T-cell (primary cell): ENCODE measurements around the gene HDAC8. TPM values are rescaled to one million over a fixed set of nuclear protein-coding genes. Genes with fewer than 3 reads are reported as not detected.
"Not testable (repeated sequence)": the region's sequence is repeated elsewhere in the genome, so short reads cannot be mapped to it uniquely, and the experiment has no call there.

Source experiments
- ATAC-seq, 4 experiments: fragments of 200-7000 bp in 3 of 4; fragments of 150-1000 bp in 1 of 4; cut with Tn5 transposase; replicated peaks in 1 of 4; 1 replicate in 3 of 4; 2 replicates in 1 of 4; pipeline ENCODE4 v1.10.0; 2021; ENCODE audit warnings: moderate library complexity in 3 of 4, mild to moderate bottlenecking in 2 of 4, moderate number of reproducible peaks in 1 of 4
- CTCF ChIA-PET, 2 donors: fragments of 300-600 bp; sonication (Branson Sonifier 250); formaldehyde crosslinking; loops; one replicate each; lab custom pipeline; 2022; ENCODE audit warnings: antibody characterized with exemption in 2 of 2; lab: Charles Lee
- POLR2A ChIA-PET, 2 donors: fragments of 300-600 bp; sonication (Branson Sonifier 250); formaldehyde crosslinking; loops; one replicate each; lab custom pipeline; 2022; ENCODE audit warnings: antibody characterized with exemption in 2 of 2; lab: Charles Lee
- DNase-seq, 35 experiments: peaks; one replicate each; pipeline versions ENCODE4 v3.0.0 to v3.0.0-alpha.2; 2013 to 2023
- H3K27ac ChIP-seq: one replicate; pipeline ENCODE4 v1.5.1; 2013; ENCODE audit warnings: low read length
- H3K27me3 ChIP-seq, 2 experiments: replicated peaks in 1 of 2; 1 replicate in 1 of 2; 2 replicates in 1 of 2; pipeline versions ENCODE4 v1.6.1 to v1.7.0; 2013; ENCODE audit warnings: low read length in 1 of 2, mixed read lengths in 1 of 2; ENCODE audit not compliant: control insufficient read depth in 2 of 2, insufficient read depth in 2 of 2; ENCODE audit errors: extremely low read depth in 1 of 2
- H3K36me3 ChIP-seq, 2 donors: 1 replicate in 1 of 2; 2 replicates in 1 of 2; pipeline versions ENCODE4 v1.6.1 to v1.7.0; 2013; ENCODE audit warnings: low read length in 1 of 2; ENCODE audit not compliant: control insufficient read depth in 2 of 2, insufficient read depth in 1 of 2; ENCODE audit errors: extremely low read depth in 1 of 2
- H3K4me1 ChIP-seq, 2 experiments: 1 replicate in 1 of 2; 2 replicates in 1 of 2; pipeline versions ENCODE4 v1.6.1 to v1.7.0; 2013; ENCODE audit warnings: low read length in 2 of 2, mixed read lengths in 1 of 2; ENCODE audit not compliant: insufficient read depth in 2 of 2, control insufficient read depth in 1 of 2; ENCODE audit errors: extremely low read depth in 1 of 2
- H3K4me3 ChIP-seq, 2 donors: 1 replicate in 1 of 2; 2 replicates in 1 of 2; pipeline versions ENCODE4 v1.5.1 to v1.7.0; 2013; ENCODE audit warnings: mild to moderate bottlenecking in 2 of 2, low read length in 1 of 2, moderate library complexity in 1 of 2; ENCODE audit not compliant: control insufficient read depth in 1 of 2; ENCODE audit errors: extremely low read depth in 1 of 2
- H3K9me3 ChIP-seq: 2 replicates; pipeline ENCODE4 v1.7.0; 2013
- H3K27ac Mint-ChIP-seq, 2 donors: one replicate each; pipeline ENCODE4 v1.8.0; 2020 to 2021; ENCODE audit warnings: mild to moderate bottlenecking in 2 of 2, mixed read lengths in 2 of 2
- H3K27me3 Mint-ChIP-seq, 2 donors: one replicate each; pipeline ENCODE4 v1.8.0; 2021 to 2022; ENCODE audit warnings: mixed read lengths in 2 of 2
- H3K36me3 Mint-ChIP-seq: one replicate; pipeline ENCODE4 v1.8.0; 2021; ENCODE audit warnings: mixed read lengths
- H3K4me1 Mint-ChIP-seq, 3 donors: one replicate each; pipeline ENCODE4 v1.8.0; 2020 to 2022; ENCODE audit warnings: mixed read lengths in 3 of 3, mild to moderate bottlenecking in 1 of 3
- H3K4me3 Mint-ChIP-seq, 3 donors: one replicate each; pipeline ENCODE4 v1.8.0; 2020 to 2022; ENCODE audit warnings: mild to moderate bottlenecking in 3 of 3, mixed read lengths in 3 of 3, moderate library complexity in 3 of 3
- H3K9me3 Mint-ChIP-seq, 3 donors: one replicate each; pipeline ENCODE4 v1.8.0; 2020 to 2022; ENCODE audit warnings: mixed read lengths in 3 of 3
- WGBS: methylation state at CpG from one replicate; pipeline ENCODE4 v1.1.5; 2013; ENCODE audit warnings: missing lambda C conversion rate; ENCODE audit not compliant: insufficient coverage; 5-methylcytosine and 5-hydroxymethylcytosine counted together
- total RNA-seq, 35 experiments: library from RNA in 6 of 35; stranded (reverse) in 6 of 35; fragments of 120-200 nt in 1 of 35; gene quantifications; one replicate each; pipeline versions ENCODE4 v1.2.1 to v1.2.4 and lab custom pipeline; 2013 to 2026

The HDAC8 gene
- total RNA-seq, 5 donors from 2014 or later (not counting 1 experiment from before 2014, with no cell fraction given) = 15.7 to 19.1 (median 16.9) TPM

GRCh38 chrX:72421797-72422196 is 150.8 kb downstream of the HDAC8 start:
- ATAC-seq (no peak), DNase-seq (no peak)
- H3K27me3 ChIP-seq = no peaks in the 10 kb centered on the region
- CTCF ChIA-PET = interaction anchor here in 1 of 2 donors (0.7 kb wide), 1 partner anchor 160 kb away, joined by 3 read pairs; no protein-coding TSS in a partner anchor
- peaks cover 57% of the 10 kb centered on the region for H3K36me3 Mint-ChIP-seq
- H3K4me1 ChIP-seq = no peaks in the 10 kb centered on the region
- no peak overlapping the region for H3K4me3 ChIP-seq
- H3K27ac ChIP-seq = no peak overlapping the region
- no peak overlapping the region for H3K27ac Mint-ChIP-seq
- H3K4me1 Mint-ChIP-seq = no peaks in the 10 kb centered on the region
- H3K27me3 Mint-ChIP-seq = peaks cover 0 to 16% of the 10 kb centered on the region in 2 donors
- no peak overlapping the region for H3K4me3 Mint-ChIP-seq
- POLR2A ChIA-PET = no interaction called here
- H3K9me3 ChIP-seq = peaks cover 3% of the 10 kb centered on the region
- peaks cover 10 to 25% (median 13%) of the 10 kb centered on the region in 3 donors for H3K9me3 Mint-ChIP-seq
- H3K36me3 ChIP-seq = no peaks in the 10 kb centered on the region

GRCh38 chrX:72409993-72410392 is 162.7 kb downstream of the HDAC8 start:
- H3K36me3 ChIP-seq = no peaks in the 10 kb centered on the region
- H3K27me3 ChIP-seq = no peaks in the 10 kb centered on the region
- no peak overlapping the region for H3K4me3 Mint-ChIP-seq
- no peaks in the 10 kb centered on the region for H3K4me1 ChIP-seq
- H3K27ac Mint-ChIP-seq = no peak overlapping the region
- no peaks in the 10 kb centered on the region for H3K9me3 ChIP-seq
- ATAC-seq (no peak), DNase-seq (no peak)
- WGBS = 83% methylated on average over 1 of the region's 1 CpG
- H3K4me1 Mint-ChIP-seq = no peaks in the 10 kb centered on the region
- ChIA-PET POLR2A (no interaction called here), CTCF (no interaction called here)
- H3K9me3 Mint-ChIP-seq = peaks cover 0 to 4% (median 0%) of the 10 kb centered on the region in 3 donors
- H3K27me3 Mint-ChIP-seq = peaks cover 0 to 16% of the 10 kb centered on the region in 2 donors
- H3K4me3 ChIP-seq = no peak overlapping the region
- H3K27ac ChIP-seq = no peak overlapping the region
- peaks cover 40% of the 10 kb centered on the region for H3K36me3 Mint-ChIP-seq

- DNase-seq (no peak), ATAC-seq (no peak)
- H3K4me3 ChIP-seq = no peak overlapping the region
- H3K4me1 Mint-ChIP-seq = no peaks in the 10 kb centered on the region
- no peaks in the 10 kb centered on the region for H3K9me3 Mint-ChIP-seq
- no peaks in the 10 kb centered on the region for H3K36me3 ChIP-seq
- no peak overlapping the region for H3K27ac ChIP-seq
- ChIA-PET CTCF (interaction anchor here in 1 of 2 donors (0.5 kb wide), 1 partner anchor 12 kb away, joined by 4 read pairs; no protein-coding TSS in a partner anchor), POLR2A (no interaction called here)
- H3K4me1 ChIP-seq = no peaks in the 10 kb centered on the region
- H3K36me3 Mint-ChIP-seq = peaks cover 36% of the 10 kb centered on the region
- H3K27ac Mint-ChIP-seq = no peak overlapping the region
- H3K27me3 Mint-ChIP-seq = peaks cover 0 to 16% of the 10 kb centered on the region in 2 donors
- no peaks in the 10 kb centered on the region for H3K9me3 ChIP-seq
- H3K27me3 ChIP-seq = no peaks in the 10 kb centered on the region
- H3K4me3 Mint-ChIP-seq = no peak overlapping the region
- 92% methylated on average over 2 of the region's 2 CpGs for WGBS
These were observed 163.8 kb downstream of the HDAC8 start for GRCh38 chrX:72408885-72409284.

- Mint-ChIP-seq H3K36me3 (peaks cover 36% of the 10 kb centered on the region), H3K27me3 (peaks cover 0 to 11% of the 10 kb centered on the region in 2 donors)
- POLR2A ChIA-PET, H3K4me3 Mint-ChIP-seq, H3K27me3 ChIP-seq, ATAC-seq, H3K27ac ChIP-seq, H3K9me3 ChIP-seq, H3K36me3 ChIP-seq, CTCF ChIA-PET, H3K9me3 Mint-ChIP-seq, H3K4me1 ChIP-seq, H3K4me1 Mint-ChIP-seq, H3K4me3 ChIP-seq, DNase-seq, H3K27ac Mint-ChIP-seq: not testable (repeated sequence)
- no CpG with 5 or more reads among the region's 2 CpGs for WGBS
These were observed 167.5 kb downstream of the HDAC8 start for GRCh38 chrX:72405136-72405535.

GRCh38 chrX:72402614-72403013 is 170.0 kb downstream of the HDAC8 start:
- Histone ChIP-seq H3K27ac (no peak overlapping the region), H3K9me3 (no peaks in the 10 kb centered on the region), H3K36me3 (no peaks in the 10 kb centered on the region), H3K4me1 (no peaks in the 10 kb centered on the region), H3K27me3 (no peaks in the 10 kb centered on the region), H3K4me3 (no peak overlapping the region)
- Mint-ChIP-seq H3K4me1 (no peaks in the 10 kb centered on the region), H3K36me3 (peaks cover 33% of the 10 kb centered on the region), H3K27me3 (peaks cover 0 to 4% of the 10 kb centered on the region in 2 donors), H3K9me3 (no peaks in the 10 kb centered on the region), H3K4me3 (no peak overlapping the region), H3K27ac (no peak overlapping the region)
- no peak for DNase-seq
- no peak for ATAC-seq
- POLR2A ChIA-PET = no interaction called here
- CTCF ChIA-PET = no interaction called here

- no peaks in the 10 kb centered on the region for H3K4me1 Mint-ChIP-seq
- ChIA-PET POLR2A (no interaction called here), CTCF (no interaction called here)
- ATAC-seq = no peak
- H3K9me3 ChIP-seq = no peaks in the 10 kb centered on the region
- no peaks in the 10 kb centered on the region for H3K9me3 Mint-ChIP-seq
- H3K27ac Mint-ChIP-seq = no peak overlapping the region
- no peak for DNase-seq
- H3K36me3 ChIP-seq = no peaks in the 10 kb centered on the region
- no peaks in the 10 kb centered on the region for H3K27me3 Mint-ChIP-seq
- no peak overlapping the region for H3K4me3 Mint-ChIP-seq
- no peak overlapping the region for H3K4me3 ChIP-seq
- peaks cover 19% of the 10 kb centered on the region for H3K36me3 Mint-ChIP-seq
- no peak overlapping the region for H3K27ac ChIP-seq
- H3K4me1 ChIP-seq = no peaks in the 10 kb centered on the region
- H3K27me3 ChIP-seq = no peaks in the 10 kb centered on the region
These were observed 172.8 kb downstream of the HDAC8 start for GRCh38 chrX:72399816-72400215.

GRCh38 chrX:72396117-72396516 is 176.5 kb downstream of the HDAC8 start:
- Mint-ChIP-seq H3K4me3 (no peak overlapping the region), H3K27me3 (no peaks in the 10 kb centered on the region), H3K36me3 (peaks cover 14% of the 10 kb centered on the region), H3K27ac (no peak overlapping the region), H3K4me1 (no peaks in the 10 kb centered on the region), H3K9me3 (no peaks in the 10 kb centered on the region)
- ChIA-PET CTCF (no interaction called here), POLR2A (interaction anchor here in 1 of 2 donors (0.5 kb wide), 1 partner anchor 27 kb away, joined by 3 read pairs; no protein-coding TSS in a partner anchor)
- Histone ChIP-seq H3K9me3 (no peaks in the 10 kb centered on the region), H3K27ac (no peak overlapping the region), H3K4me1 (no peaks in the 10 kb centered on the region), H3K4me3 (no peak overlapping the region), H3K36me3 (no peaks in the 10 kb centered on the region), H3K27me3 (no peaks in the 10 kb centered on the region)
- no peak for ATAC-seq
- no CpG with 5 or more reads among the region's 1 CpG for WGBS
- DNase-seq = no peak
